Cardiac fibroblast (primary cell): ENCODE measurements around the gene MED13L.

Experiments
- DNase-seq, 2 donors: peaks; one replicate each; pipeline versions ENCODE4 v3.0.0 to v3.0.0-alpha.2; 2010; ENCODE audit warnings: low read depth in 2 of 2
- H3K4me3 ChIP-seq, 2 donors: replicated peaks in 1 of 2; 1 replicate in 1 of 2; 2 replicates in 1 of 2; pipeline ENCODE4 v1.5.1; 2011; ENCODE audit warnings: low read depth in 2 of 2, low read length in 2 of 2, mild to moderate bottlenecking in 2 of 2, moderate library complexity in 1 of 2
- TF ChIP-seq, protein P1 (sequence below): IDR thresholded peaks from one replicate; pipeline ENCODE4 v1.5.1; 2011; ENCODE audit warnings: low read depth, mild to moderate bottlenecking, low read length, inconsistent platforms

MED13L gene

GRCh38 chr12:115938794-115939377 lies 338.6 kb downstream of the MED13L start:
- H3K4me3 ChIP-seq, result no peak overlapping the region
- no peak for DNase-seq
- TF ChIP-seq, protein P1, sequence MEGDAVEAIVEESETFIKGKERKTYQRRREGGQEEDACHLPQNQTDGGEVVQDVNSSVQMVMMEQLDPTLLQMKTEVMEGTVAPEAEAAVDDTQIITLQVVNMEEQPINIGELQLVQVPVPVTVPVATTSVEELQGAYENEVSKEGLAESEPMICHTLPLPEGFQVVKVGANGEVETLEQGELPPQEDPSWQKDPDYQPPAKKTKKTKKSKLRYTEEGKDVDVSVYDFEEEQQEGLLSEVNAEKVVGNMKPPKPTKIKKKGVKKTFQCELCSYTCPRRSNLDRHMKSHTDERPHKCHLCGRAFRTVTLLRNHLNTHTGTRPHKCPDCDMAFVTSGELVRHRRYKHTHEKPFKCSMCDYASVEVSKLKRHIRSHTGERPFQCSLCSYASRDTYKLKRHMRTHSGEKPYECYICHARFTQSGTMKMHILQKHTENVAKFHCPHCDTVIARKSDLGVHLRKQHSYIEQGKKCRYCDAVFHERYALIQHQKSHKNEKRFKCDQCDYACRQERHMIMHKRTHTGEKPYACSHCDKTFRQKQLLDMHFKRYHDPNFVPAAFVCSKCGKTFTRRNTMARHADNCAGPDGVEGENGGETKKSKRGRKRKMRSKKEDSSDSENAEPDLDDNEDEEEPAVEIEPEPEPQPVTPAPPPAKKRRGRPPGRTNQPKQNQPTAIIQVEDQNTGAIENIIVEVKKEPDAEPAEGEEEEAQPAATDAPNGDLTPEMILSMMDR, result no peak

DNA sequence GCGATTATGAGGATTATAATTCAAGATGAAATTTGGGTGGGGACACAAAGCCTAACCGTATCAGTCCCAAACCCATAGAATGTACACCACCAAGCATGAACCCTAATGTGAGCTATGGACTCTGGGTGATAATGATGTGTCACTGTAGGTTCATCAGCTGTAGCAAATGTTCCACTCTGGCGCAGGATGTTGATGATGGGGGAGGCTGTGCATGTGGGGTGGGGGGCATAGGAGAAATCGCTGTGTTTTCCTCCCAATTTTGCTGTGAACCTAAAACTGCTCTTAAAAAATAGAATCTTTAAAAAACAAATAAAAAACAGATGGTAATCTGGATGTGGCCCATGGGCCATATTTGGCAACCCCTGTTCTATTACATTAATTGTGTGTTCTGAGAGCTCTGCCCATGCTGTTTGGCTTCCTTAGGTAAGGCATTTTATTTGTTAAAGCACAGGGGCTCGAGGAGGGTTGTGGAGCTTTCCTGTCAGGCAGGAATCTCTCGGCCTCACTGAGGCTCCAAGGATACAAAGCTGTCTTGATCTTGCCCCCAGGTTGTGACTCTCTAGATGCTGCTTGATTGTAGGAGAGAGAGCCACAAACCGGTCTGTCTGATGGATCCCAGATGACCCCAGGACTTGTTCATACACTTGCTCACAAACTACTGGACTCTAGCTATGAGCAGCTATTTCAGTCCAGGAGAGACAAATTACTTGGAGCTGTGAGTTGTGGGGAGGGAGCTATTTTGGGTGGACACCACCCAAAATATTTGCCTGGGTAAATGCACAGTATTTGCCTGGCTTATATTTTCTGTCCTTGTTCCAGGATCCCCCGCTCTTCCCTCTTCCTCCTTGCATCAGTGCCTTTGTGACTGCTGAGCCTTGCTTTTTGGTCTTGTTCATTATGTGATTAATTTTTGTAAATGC lies 340.2 kb downstream of the MED13L start:
- no peak for DNase-seq
- H3K4me3 ChIP-seq, result no peak overlapping the region
- TF ChIP-seq, protein P1, result no peak

DNA sequence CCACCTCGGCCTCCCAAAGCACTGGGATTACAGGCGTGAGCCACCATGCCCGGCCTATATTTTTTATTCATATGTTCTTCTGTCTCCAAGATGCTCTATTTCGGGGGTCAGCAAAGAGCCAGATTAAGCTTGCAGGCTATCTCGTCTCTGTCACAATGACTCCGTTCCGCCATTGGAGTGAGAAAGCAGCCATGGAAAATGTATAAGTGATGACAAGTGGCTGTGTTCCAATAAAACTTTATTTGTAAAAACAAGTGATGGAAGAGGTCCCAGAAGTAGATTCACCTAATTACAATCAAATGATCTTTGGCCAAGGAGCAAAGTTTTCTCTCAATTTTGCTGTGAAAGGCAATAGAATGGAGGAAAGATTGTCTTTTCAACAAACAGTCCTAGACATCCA lies 342.6 kb downstream of the MED13L start:
- TF ChIP-seq, protein P1, result no peak
- no peak overlapping the region for H3K4me3 ChIP-seq
- no peak for DNase-seq

DNA sequence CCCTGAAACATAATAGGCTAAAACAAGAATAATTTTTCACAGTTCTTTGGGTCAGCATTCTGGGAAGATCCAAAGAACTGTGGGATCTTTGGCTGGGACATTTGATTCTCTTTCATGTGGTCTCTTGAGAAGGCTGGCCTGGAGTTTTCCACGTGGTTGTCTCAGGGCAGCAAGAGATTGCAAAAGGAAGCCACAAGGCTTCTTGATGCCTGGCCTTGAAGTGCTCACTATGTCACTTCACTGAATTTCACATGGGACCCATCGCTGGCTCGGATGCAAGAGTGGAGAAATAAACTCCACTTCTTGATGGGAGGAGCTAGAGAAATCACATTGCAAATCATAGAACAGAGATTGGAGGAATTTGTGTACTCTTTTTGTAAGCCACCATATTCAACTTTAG lies 343.4 kb downstream of the MED13L start:
- H3K4me3 ChIP-seq, result no peak overlapping the region

GRCh38 chr12:115932066-115932465 lies 345.4 kb downstream of the MED13L start:
- H3K4me3 ChIP-seq, result no peak overlapping the region
- DNase-seq, result no peak
- TF ChIP-seq, protein P1, result no peak

More for the DNA sequence above, 343.4 kb downstream of the MED13L start:
- TF ChIP-seq, protein P1, result no peak
- no peak for DNase-seq

DNA sequence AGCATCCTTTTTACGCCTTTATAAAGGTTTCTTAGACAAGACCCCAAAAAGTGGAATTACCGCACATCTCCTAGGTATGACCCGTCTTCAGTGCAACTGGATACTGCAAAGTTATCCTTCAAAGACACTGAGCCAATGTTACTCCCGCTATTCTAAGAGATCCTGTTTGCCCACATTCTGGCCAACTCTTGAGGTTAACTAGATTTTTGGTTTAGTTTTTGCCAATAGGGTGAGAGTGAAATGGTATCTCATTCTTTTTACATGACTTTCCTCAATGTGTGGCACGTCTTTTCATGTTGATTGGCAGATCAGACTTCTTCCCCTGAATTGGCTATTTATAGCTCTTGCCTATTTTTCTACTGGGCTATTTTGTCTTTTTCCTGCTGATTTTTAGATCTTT lies 347.2 kb downstream of the MED13L start:
- DNase-seq, result no peak
- TF ChIP-seq, protein P1, result no peak
- no peak overlapping the region for H3K4me3 ChIP-seq
